Ramos (cell line): Measurements from ENCODE around the gene DTL.
"Not testable (repeated sequence)": the region's sequence is repeated elsewhere in the genome, so short reads cannot be mapped to it uniquely, and the experiment has no call there.

ENCODE experiments used
- in situ Hi-C: fragments of 300-500 bp; cut with MboI; formaldehyde crosslinking; loops from one replicate; pipeline ENCODE4 v1.14.3; 2022; ENCODE audit warnings: low sequenced_read_pairs; ENCODE audit not compliant: unreplicated experiment

DTL gene

GRCh38 chr1:212035123-212035834 is at the start of gene DTL, which contains the start of gene INTS7:
Gene DTL (plus strand): TSS chr1:212035748. CDS start chr1:212035891, 143 bp downstream.
Gene INTS7 (minus strand): TSS chr1:212035557. CDS start chr1:212035437, 120 bp downstream.
- in situ Hi-C loops, result loop anchor here (25.0 kb wide), 2 partner anchors 348 to 752 kb away; partner anchors contain the start of genes NEK2, NSL1 and TATDN3

GRCh38 chr1:211986628-211987254 is 48.8 kb upstream of the DTL start:
- in situ Hi-C loops, result no loop called here

GRCh38 chr1:211991695-211992094 is 43.9 kb upstream of the DTL start:
- in situ Hi-C loops, result no loop called here

GRCh38 chr1:211997426-211997825 is 38.1 kb upstream of the DTL start:
- in situ Hi-C loops, result not testable (repeated sequence)

GRCh38 chr1:212002536-212002935 is 33.0 kb upstream of the DTL start:
- in situ Hi-C loops, result no loop called here

- in situ Hi-C loops, result no loop called here
Measured at GRCh38 chr1:212004895-212005608, 30.5 kb upstream of the DTL start.

GRCh38 chr1:212007178-212007577 is 28.4 kb upstream of the DTL start:
- in situ Hi-C loops, result no loop called here

GRCh38 chr1:212007886-212008285 is 27.7 kb upstream of the DTL start:
- in situ Hi-C loops, result no loop called here

- in situ Hi-C loops, result no loop called here
Measured at GRCh38 chr1:212009561-212009960, 26.0 kb upstream of the DTL start.

- in situ Hi-C loops, result no loop called here
Measured at GRCh38 chr1:212010004-212010403, 25.5 kb upstream of the DTL start.

GRCh38 chr1:212012034-212012740 is 23.4 kb upstream of the DTL start:
- in situ Hi-C loops, result no loop called here

- in situ Hi-C loops, result no loop called here
Measured at GRCh38 chr1:212013672-212014071, 21.9 kb upstream of the DTL start.

- in situ Hi-C loops, result no loop called here
Measured at GRCh38 chr1:212020975-212021374, 14.6 kb upstream of the DTL start.

- in situ Hi-C loops, result no loop called here
Measured at GRCh38 chr1:212021563-212021962, 14.0 kb upstream of the DTL start.

GRCh38 chr1:212022908-212023307 is 12.6 kb upstream of the DTL start:
- in situ Hi-C loops, result not testable (repeated sequence)

GRCh38 chr1:212024469-212025149 is 10.9 kb upstream of the DTL start:
- in situ Hi-C loops, result loop anchor here (25.0 kb wide), 2 partner anchors 337 to 763 kb away; partner anchors contain the start of genes NEK2, NSL1 and TATDN3

GRCh38 chr1:212027727-212028126 is 7.8 kb upstream of the DTL start:
- in situ Hi-C loops, result loop anchor here (25.0 kb wide), 2 partner anchors 340 to 760 kb away; partner anchors contain the start of genes NEK2, NSL1 and TATDN3

- in situ Hi-C loops, result loop anchor here (25.0 kb wide), 2 partner anchors 344 to 756 kb away; partner anchors contain the start of genes NEK2, NSL1 and TATDN3
Measured at GRCh38 chr1:212030936-212031528, 4.5 kb upstream of the DTL start.

- in situ Hi-C loops, result loop anchor here (25.0 kb wide), 2 partner anchors 347 to 753 kb away; partner anchors contain the start of genes NEK2, NSL1 and TATDN3
Measured at GRCh38 chr1:212034516-212035122, 929 bp upstream of the DTL start.
